ENCODE results near the gene PRKCA.

PRKCA gene

DNA sequence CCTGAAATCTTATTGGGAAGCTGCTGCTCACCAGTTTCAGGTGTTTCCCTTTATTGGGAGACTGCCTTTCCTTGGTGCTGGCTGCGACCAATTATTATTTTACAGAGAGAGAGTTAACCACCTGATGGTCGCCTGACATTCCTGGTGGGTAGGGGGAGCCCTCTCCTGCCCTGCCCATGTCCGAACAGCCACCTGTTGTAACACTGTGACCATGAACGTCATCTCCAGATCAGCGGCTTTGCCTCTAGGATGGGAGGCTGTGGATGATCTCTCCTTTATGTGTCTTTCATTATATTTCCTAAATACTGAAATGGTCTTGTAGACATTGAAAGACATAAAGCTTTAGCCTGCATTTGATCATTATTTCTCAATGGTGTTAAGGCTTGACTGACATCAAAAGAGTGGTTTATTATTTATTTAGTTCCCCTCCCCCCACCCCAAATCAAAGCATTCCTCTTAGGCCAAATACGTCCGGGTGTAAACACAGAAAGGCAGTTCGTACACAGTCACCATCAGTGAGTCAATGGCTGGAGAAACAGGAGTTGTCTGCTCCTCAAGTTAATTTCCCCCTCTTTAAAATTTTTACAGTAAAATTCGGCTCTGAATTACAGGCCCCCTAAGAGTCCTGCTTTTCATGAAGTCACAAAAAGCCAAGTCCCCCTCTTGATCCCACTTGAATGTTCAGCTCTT, 474.7 kb downstream of the PRKCA start:
- no peak for DNase-seq (ENCODE audit: low read depth)

GRCh38 chr17:66777689-66778225, 475.3 kb downstream of the PRKCA start:
- DNase-seq (ENCODE audit: low read depth), result peak; percentile 36

DNA sequence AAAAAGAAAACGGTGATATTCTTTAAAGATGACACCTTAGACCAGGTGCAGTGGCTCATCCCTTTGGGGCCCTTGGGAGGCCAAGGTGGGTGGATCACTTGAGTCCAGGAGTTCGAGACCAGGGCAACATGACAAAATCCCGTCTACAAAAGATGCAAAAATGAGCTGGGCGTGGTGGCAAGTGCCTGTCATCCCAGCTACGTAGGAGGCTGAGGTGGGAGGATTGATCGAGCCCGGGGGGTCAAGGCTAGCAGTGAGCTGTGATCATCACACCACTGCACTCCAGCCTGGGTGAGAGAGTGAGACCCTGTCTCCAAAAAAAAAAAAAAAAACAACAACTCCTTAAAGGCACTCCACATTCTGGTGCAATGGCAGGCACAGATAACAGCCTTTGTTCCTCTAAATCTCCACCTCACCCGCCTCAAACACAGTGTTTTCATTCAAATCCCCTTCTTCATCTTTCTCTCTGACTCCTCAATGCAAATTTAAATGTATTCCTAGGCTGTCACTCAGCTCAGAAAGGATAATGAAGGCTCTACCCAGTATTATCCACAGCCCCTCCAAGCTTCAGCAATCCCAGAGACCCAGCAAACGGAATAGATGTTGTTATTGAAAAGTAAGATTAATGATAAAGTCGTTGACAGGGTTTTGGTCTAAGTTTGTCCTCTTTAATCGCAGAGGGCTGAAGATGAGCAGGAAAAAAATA, 476.3 kb downstream of the PRKCA start:
- DNase-seq (ENCODE audit: low read depth), result no peak

GRCh38 chr17:66779237-66779606, 476.8 kb downstream of the PRKCA start:
- no peak for DNase-seq (ENCODE audit: low read depth)

DNA sequence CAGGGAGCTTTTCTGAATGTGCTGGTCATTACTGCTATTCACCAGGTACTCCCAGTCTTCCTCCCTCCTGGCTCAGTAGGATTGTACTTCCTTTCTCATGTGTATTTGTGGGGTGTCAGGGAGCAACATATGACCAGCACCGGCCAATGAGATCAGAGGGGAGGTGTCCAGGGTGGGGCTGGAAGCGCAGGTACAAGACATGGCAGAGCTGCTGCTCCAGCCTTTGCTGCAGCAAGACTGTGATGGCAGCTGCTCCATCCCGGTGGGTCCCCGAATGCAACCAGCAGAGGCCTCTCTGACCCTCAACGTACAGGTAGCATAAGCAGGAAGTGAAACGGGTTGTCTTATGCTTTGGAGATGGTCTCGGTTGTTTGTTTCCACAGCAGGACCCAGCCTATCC, 478.7 kb downstream of the PRKCA start:
- no peak for DNase-seq (ENCODE audit: low read depth)

DNA sequence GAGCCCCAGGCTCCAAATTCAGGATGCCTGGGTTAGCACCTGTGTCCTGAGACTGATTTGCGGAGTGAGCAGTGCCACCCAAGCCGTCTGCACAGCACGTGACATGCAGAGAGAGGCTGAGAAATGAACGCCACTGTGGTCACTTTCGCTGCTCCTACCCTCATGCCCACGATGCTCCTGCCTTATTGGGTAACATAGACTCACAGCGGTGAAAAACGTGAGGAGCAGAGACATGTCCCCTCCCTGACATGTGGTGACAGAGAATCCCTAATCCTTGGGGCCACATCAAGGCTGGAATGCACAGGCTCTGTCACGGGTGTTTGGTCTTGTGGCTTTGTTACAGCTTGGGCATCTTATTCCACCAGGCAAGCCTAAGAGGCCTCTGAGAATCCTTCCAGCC, 480.4 kb downstream of the PRKCA start:
- no peak for DNase-seq (ENCODE audit: low read depth)

DNA sequence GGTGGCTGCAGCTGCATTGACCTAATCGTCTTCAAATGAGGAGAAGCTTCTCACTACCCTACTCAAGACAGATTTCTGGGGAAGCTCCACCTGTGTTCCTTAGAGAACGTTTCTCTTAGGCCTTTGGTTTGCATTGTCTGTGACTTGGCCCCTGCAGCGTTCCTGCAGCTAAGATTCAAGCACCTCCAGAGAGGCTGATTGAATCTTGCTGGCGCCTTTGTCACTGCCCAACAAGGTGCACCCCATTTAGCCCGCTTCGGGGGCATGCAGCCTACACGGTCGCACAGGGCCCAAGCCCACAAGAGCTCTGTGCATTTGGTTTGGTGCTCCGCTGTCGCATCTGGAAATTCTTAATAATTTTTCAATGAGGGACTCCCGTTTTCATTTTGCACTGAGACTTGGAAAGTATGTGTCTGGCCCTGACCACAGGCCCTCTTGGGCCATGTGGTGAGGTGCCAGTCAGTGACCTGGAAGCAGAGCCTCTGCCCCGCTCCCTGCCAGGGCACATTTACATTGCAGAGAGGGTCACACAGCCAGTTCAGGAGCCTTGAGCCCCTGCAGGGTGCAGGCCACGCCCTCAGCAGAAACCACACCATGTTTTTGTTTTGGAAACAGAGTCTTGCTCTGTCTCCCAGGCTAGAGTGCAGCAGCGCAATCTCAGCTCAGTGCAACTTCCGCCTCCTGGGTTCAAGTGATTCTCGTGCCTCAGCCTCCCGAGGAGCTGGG, 481.4 kb downstream of the PRKCA start:
- no peak for DNase-seq (ENCODE audit: low read depth)

DNA sequence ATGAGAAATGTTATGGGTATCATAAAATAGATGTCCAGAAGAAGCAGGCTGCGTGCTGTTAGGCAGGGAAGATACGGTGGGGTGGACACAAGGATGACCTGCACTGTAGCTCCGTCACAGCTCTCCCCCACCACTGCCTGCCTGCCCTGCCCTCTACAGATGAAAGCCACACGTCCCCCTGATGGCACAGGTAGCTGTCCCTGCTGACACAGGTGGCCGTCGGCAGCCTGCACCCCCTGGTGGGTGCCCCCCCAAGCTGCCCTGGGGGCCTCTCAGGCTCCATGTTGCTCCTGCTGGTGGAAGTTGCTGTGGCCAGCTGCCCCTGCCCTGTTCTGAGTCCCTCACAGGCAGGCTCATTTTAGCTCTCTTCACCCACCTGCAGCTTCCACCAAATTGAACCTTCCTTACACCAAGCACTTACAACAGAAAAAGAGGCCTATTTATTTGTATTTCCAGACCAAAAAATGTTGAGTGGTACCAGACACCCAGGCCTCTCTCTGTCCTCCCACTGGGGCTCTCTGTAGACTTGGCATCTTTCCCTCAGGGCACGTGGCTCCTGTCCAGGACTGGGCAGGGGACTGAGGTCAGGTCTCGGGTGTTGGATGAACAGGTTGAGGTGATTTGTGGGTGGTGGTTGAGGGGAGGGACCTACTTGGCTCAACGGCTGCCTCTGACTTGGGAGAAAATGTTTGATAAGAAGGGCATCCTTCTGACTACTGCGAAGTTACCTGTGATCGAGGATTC, 482.4 kb downstream of the PRKCA start:
- DNase-seq (ENCODE audit: low read depth), result no peak

DNA sequence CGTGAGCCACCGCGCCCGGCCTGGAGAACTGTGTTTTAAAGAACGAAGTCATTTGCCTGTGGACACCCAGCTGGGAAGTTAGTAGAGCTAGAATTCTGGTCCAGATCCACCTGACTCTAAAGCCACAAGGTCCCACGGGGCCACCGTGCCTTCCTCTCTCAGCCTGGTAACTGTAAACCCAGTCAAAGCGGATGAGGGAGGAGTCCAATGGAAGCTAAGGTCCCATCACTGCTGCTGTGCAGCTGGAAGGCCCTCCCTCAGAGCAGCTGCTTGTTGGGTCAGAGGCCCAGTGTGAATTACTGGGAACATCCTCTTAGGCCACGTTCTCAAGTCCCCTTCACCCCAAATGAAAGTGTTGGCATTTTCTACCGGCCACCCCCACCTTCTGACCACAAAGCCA, 483.7 kb downstream of the PRKCA start:
- DNase-seq (ENCODE audit: low read depth), result no peak

- DNase-seq (ENCODE audit: low read depth), result no peak
Measured at GRCh38 chr17:66787914-66788313, 485.5 kb downstream of the PRKCA start.

DNA sequence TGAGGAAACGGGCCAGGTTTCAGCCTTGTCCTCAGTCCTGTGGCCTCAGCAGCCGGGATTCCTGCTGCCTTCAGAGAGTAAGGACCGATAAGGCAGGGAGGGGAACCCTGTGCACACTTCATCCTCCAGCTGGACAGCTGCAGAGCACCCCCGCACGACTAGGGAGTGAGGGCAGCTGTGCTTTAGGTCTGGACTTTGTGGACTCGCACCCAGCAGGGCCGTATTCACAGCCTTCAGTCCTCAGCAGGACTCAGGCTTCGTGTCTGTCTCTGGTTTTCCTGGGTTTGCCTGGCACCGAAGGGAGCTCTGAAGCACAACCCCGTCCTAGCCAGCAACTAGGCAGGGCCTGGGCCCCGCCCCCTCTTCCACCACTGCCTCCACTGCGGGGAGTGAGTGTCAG, 486.7 kb downstream of the PRKCA start:
- no peak for DNase-seq (ENCODE audit: low read depth)

- DNase-seq (ENCODE audit: low read depth), result no peak
Measured at GRCh38 chr17:66789961-66790437, 487.6 kb downstream of the PRKCA start.

GRCh38 chr17:66790501-66791061, 488.2 kb downstream of the PRKCA start:
- DNase-seq (ENCODE audit: low read depth), result no peak

DNA sequence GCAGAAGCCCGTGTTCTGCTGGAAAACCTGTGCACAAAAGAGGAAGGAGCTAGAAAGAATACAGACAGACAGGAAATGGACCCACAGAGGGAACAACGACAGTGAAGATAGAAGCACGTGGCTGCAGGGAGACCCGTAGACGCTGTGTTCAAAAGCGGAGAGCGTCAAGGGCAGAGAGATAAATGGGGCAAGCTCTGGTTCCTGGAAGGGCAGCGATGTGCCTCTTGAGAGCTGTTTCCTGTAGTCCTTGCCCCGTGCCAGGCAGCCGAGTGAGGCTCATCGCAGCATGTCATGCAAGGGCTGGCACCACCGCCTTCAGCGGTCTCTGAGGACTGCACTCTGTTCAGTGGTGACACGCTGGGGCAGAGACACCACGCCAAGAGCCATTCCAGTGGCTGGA, 488.9 kb downstream of the PRKCA start:
- DNase-seq (ENCODE audit: low read depth), result no peak

GRCh38 chr17:66793814-66794213, 491.4 kb downstream of the PRKCA start:
- DNase-seq (ENCODE audit: low read depth), result no peak

- no peak for DNase-seq (ENCODE audit: low read depth)
Measured at GRCh38 chr17:66795486-66795885, 493.1 kb downstream of the PRKCA start.

GRCh38 chr17:66799849-66800537, 497.6 kb downstream of the PRKCA start:
- no peak for DNase-seq (ENCODE audit: low read depth)

GRCh38 chr17:66803474-66803951, 501.1 kb downstream of the PRKCA start:
- no peak for DNase-seq (ENCODE audit: low read depth)

DNA sequence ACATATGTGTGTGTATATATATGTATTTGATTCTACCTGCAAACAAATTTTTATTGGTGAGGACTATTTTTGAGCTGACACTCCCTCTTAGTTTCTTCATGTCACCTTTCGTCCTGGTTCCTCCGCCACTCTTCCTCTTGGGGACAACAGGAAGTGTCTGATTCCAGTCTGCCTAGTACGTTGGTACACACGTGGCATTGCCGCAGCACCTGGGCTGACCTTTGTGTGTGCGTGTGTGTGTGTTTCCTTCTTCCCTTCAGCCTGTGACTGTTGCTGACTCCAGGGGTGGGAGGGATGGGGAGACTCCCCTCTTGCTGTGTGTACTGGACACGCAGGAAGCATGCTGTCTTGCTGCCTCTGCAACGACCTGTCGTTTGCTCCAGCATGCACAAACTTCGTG, 503.2 kb downstream of the PRKCA start:
- DNase-seq (ENCODE audit: low read depth), result no peak

- DNase-seq (ENCODE audit: low read depth), result no peak
Measured at GRCh38 chr17:66807182-66807581, 504.8 kb downstream of the PRKCA start.

- no peak for DNase-seq (ENCODE audit: low read depth)
Measured at GRCh38 chr17:66809408-66809807, 507.0 kb downstream of the PRKCA start.
